ENCODE measurements around the gene ADAR.

- TF ChIP-seq CTCF (IDR thresholded peaks at IDR 0.05; ENCODE audit: insufficient read depth, low read depth, low read length) (no peak), EZH2 (IDR thresholded peaks at IDR 0.05; ENCODE audit: insufficient read depth, low read length) (no peak)
Measured at GRCh38 chr1:154598871-154599635, 8.9 kb downstream of the ADAR start.
